ENCODE results near the gene FOXJ3. TPM values are rescaled to one million over a fixed set of nuclear protein-coding genes. Genes with fewer than 3 reads are reported as not detected.

FOXJ3 gene
- total and polyA plus RNA-seq, 2 of the 13 experiments (the other 11 are each of a cell fraction or from before 2014, with no cell fraction given): 16.6 to 48.5 TPM

GRCh38 chr1:42319871-42320484 lies 15.1 kb downstream of the FOXJ3 start (continued):
- no peak for TF ChIP-seq ZBTB7B (CRISPR knock-in tag; IDR thresholded peaks at IDR 0.05)
- TF ChIP-seq KAT8 (CRISPR knock-in tag; IDR thresholded peaks at IDR 0.05): peak; percentile 59; the same call in 1 of the 2 replicates
- no peak for TF ChIP-seq TFDP1 (CRISPR knock-in tag; IDR thresholded peaks at IDR 0.05; ENCODE audit: borderline replicate concordance)
- no peak for TF ChIP-seq ZNF670 (CRISPR knock-in tag; IDR thresholded peaks at IDR 0.05; ENCODE audit: borderline replicate concordance)
- no peak for TF ChIP-seq ZGPAT (CRISPR knock-in tag; IDR thresholded peaks at IDR 0.05)
- TF ChIP-seq NFKB2 (CRISPR knock-in tag; IDR thresholded peaks at IDR 0.05; ENCODE audit: borderline replicate concordance): no peak
- no peak for TF ChIP-seq ZNF616 (CRISPR knock-in tag; IDR thresholded peaks at IDR 0.05; ENCODE audit: low read depth)
- no peak for TF ChIP-seq HINFP (CRISPR knock-in tag; IDR thresholded peaks at IDR 0.05; ENCODE audit: low read depth)
- no peak for TF ChIP-seq ZEB1 (IDR thresholded peaks at IDR 0.05; ENCODE audit: insufficient replicate concordance, low read depth)
- TF ChIP-seq ZNF367 (CRISPR knock-in tag; IDR thresholded peaks at IDR 0.05; ENCODE audit: borderline replicate concordance): no peak
- TF ChIP-seq HDAC1 (CRISPR knock-in tag; IDR thresholded peaks at IDR 0.05): peak; percentile 62
- no peak for TF ChIP-seq ZNF816 (CRISPR knock-in tag; IDR thresholded peaks at IDR 0.05; ENCODE audit: borderline replicate concordance)
- no peak for TF ChIP-seq ZNF746 (CRISPR knock-in tag; IDR thresholded peaks at IDR 0.05)
- TF ChIP-seq ZNF468 (CRISPR knock-in tag; IDR thresholded peaks at IDR 0.05): no peak
- TF ChIP-seq ZNF652 (CRISPR knock-in tag; IDR thresholded peaks at IDR 0.05; ENCODE audit: borderline replicate concordance, low read depth): peak; percentile 43; the same call in 1 of the 2 replicates
- no peak for TF ChIP-seq ZNF674 (CRISPR knock-in tag; IDR thresholded peaks at IDR 0.05; ENCODE audit: low read depth)
- TF ChIP-seq ARID2 (CRISPR knock-in tag; IDR thresholded peaks at IDR 0.05; ENCODE audit: borderline replicate concordance): no peak
- no peak for TF ChIP-seq CHD4 (IDR thresholded peaks at IDR 0.05; ENCODE audit: borderline replicate concordance, low read length)
- TF ChIP-seq ZNF224 (CRISPR knock-in tag; IDR thresholded peaks at IDR 0.05): no peak
- TF ChIP-seq POGZ (CRISPR knock-in tag; IDR thresholded peaks at IDR 0.05): no peak
- no peak for TF ChIP-seq ZNF207 (IDR thresholded peaks at IDR 0.05; ENCODE audit: borderline replicate concordance)
- peak; percentile 82 for TF ChIP-seq FOXP4 (CRISPR knock-in tag; IDR thresholded peaks at IDR 0.05)
- TF ChIP-seq ZSCAN29 (CRISPR knock-in tag; conservative IDR thresholded peaks at IDR 0.05): no peak
- TF ChIP-seq ZBTB20 (CRISPR knock-in tag; IDR thresholded peaks at IDR 0.05; ENCODE audit: borderline replicate concordance, low read depth): no peak; the same call in 1 of the 2 replicates
- no peak for TF ChIP-seq ZNF260 (CRISPR knock-in tag; IDR thresholded peaks at IDR 0.05; ENCODE audit: borderline replicate concordance, low read depth)
